DMS114 treated with DMSO at 0.1 percent for 48 hours (cell line): ENCODE results near the gene RHBDL3.

Experiments used
- DNase-seq: peaks from one replicate; lab custom pipeline; 2025; ENCODE audit not compliant: unreplicated experiment; lab: John Stamatoyannopoulos, UW

RHBDL3 gene

GRCh38 chr17:32356378-32356743 is 90.7 kb downstream of the RHBDL3 start:
- DNase-seq: no peak

- DNase-seq: no peak
Measured at GRCh38 chr17:32356750-32357149, 91.1 kb downstream of the RHBDL3 start.

GRCh38 chr17:32357615-32358014 is 92.0 kb downstream of the RHBDL3 start:
- no peak for DNase-seq

GRCh38 chr17:32361270-32361669 is 95.6 kb downstream of the RHBDL3 start:
- DNase-seq: no peak

- DNase-seq: no peak
Measured at GRCh38 chr17:32370426-32370825, 104.8 kb downstream of the RHBDL3 start.
